GM08714 (cell line): ENCODE results near the gene SLX4.

Experiments
- H3K4me3 ChIP-seq: fragments of 200-500 bp; sonication (Bioruptor generic); 2 replicates; pipeline ENCODE4 v1.5.1; 2014; ENCODE audit warnings: mild to moderate bottlenecking, low read length, inconsistent platforms
- ZNF274 ChIP-seq: IDR thresholded peaks from 2 replicates; pipeline ENCODE4 v1.6.1; 2012; ENCODE audit warnings: mild to moderate bottlenecking, low read depth, low read length

SLX4 gene

DNA sequence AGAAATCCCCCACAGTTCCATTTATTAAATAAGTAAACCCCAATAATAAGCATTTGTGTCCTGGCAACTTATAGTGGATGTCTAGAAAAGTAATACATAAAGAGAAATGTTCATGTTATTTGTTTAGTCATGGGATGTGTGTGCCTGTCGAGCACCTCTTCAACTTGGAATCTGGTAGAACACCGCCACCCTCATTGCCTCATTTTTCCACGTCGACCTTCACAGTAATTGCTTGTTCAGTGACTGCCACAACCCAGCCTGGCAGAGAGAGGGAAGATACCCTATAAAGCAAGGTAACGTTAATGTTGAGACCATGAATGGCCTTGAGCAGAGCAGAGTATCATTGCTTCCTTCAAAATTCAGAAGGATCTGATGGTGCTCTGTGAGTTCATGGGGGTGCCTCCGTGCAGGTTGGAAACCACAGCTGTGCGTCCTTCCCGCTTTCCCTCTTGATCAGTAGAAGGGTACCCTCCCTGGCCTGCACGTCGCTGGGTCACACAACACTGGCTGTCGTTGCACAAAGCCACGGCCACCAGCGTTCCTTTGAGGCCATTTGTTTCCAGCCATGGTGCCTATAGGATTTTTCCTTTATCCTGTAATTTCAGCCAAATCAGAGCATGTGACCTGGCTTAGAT is 39.3 kb upstream of the SLX4 start:
- H3K4me3 ChIP-seq = no peak overlapping the region
- TF ChIP-seq ZNF274 = no peak

DNA sequence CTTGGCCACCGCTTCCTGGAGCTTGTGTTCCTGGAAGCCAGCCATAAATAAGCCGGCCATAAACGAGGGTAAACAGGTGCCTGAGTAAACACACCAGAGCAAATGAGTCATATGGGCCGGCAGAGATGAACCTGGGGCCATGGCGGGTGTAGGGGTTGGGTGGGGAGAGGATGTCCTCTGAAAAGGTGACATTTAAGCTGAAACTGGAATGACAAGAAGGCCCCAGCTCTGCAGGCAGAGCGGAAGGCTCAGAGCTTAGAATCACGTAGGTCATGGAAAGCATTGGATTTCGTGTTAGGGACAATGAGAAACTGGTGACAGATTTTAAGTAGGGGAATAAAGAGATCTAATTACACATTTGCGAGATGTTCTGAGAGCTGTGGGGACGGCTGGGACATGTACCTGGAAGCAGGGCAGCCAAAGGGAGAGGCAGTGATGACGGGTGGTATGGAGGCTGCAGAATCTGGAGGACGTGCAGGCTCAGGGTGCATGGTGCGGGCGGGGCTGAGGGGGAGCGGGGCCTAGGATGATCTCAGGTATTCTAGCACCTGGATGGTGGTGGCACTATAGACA is 35.0 kb upstream of the SLX4 start:
- TF ChIP-seq ZNF274 = no peak
- H3K4me3 ChIP-seq = no peak overlapping the region

DNA sequence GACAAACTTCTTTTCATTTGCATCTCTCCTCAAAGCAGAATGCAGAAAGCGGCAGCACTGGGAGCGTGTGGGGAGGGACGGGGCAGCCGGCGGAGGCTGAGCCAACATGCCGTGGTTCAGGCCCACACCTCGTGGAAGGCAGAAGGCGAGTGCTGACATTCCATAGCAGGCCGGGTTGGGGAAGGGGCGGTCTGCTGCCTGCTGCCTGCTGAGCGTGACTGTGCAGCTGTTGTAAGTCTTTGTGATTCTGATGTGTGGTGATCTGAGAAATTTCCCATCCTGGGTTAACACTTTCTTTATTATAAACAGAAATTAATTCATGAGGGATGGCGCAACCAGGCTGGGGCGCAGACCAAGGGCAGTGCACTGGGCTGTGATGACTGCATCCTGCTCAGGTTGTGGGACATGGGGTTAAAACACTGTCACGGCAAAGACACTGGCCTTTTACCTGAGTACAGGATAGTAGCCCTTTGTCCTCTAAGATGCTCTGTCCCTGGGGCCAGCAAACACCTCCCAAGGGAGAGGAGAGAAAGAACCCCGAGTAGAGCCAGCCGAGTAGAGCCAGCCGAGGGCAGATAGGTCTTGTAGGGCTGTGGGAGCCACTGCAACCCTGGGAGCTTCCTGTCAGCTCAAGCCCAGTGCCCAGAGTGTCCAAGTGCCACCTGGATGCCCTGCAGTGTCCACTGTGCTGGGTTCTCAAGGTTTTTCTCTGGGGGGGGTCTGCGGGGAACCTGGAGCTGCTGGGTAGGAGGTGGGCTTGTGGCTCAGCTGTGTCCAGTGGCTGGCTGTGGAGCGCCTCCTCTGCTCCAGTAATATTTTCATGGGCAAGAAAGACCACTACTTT is 34.3 kb upstream of the SLX4 start:
- no peak overlapping the region for H3K4me3 ChIP-seq
- TF ChIP-seq ZNF274 = no peak

DNA sequence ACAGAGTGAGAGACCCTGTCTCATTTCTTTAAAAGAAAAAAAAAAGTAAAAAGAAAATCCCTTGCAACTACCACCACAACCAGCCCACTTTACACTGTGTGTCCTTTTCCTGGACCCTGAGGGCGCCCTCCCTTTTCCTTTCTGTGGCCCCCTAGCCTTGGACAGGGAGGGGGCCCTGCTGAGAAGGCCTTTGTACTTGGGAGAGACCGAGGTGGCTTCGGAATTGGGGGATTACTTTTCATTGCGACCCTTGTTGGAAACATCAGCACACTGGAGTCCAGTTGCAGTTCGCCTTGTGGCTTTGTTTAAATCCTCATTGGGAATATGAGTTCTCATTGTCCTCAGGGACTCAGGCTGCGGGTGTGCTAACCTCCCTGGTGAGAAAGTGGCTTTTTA is 33.7 kb upstream of the SLX4 start:
- H3K4me3 ChIP-seq = no peak overlapping the region
- TF ChIP-seq ZNF274 = no peak

DNA sequence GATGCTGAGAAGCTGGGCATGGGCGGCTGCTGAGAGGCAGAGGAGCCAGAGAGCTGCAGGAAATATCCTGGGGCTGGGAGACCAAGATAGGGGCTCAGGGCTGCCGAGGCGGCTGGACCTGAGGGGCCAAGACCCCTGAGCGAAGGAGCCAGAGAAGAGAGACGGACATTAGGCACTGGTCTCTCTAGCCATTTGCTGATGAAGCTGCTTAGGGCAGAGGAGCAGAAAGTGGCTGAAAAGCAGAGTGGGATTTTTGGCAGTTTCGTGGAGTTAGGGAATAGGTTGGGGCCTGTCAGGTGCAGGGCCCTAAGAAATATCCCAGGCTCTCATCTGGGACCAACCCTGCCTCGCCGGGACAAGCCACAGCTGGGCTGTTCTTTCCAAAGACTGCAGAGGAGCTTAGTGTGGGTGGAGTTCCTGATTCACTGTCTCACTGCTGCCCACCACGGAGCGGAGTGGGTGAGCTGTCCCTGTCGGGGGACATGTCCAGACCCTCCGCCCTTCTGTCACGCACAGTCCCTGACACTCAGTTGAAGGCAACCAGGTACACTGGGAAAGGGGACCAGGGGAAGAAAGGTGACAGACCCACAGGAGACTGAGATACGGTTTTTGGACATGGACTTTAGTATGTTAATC is 31.8 kb upstream of the SLX4 start:
- TF ChIP-seq ZNF274 = no peak
- no peak overlapping the region for H3K4me3 ChIP-seq

DNA sequence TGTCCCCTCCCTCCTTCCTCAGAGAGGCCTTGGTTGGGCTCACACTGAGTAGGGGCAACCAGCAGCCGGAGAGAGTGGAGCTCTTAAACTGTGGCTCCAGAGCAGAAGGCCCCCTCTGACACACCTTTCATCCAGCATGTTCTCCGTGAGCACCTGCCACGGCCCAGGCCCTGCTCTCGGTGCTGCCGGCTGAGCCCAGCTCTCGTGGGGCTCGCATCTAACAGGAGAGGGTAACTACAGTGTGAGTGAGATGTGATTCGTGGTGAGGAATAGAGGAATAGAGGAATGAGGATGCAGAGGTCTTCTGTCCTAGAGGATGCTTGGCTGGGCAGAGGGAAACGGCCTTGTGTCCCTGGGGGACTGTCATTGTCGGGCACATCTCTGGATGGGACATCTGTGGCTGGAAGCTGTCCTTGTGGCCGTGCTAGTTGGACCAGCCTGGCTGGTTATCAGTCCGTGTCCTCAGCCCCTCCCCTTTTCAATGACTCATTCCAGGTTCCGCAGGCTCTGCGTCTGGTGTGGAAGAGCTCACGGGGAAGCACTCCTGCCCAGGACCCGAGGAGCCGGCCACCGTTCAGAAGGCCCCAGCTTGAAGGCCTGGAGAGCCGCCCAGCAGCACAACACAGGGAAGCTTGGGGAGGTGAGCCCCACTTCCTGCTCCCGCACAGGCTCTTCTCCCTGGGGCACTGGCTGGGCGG is 31.1 kb upstream of the SLX4 start:
- no peak overlapping the region for H3K4me3 ChIP-seq

DNA sequence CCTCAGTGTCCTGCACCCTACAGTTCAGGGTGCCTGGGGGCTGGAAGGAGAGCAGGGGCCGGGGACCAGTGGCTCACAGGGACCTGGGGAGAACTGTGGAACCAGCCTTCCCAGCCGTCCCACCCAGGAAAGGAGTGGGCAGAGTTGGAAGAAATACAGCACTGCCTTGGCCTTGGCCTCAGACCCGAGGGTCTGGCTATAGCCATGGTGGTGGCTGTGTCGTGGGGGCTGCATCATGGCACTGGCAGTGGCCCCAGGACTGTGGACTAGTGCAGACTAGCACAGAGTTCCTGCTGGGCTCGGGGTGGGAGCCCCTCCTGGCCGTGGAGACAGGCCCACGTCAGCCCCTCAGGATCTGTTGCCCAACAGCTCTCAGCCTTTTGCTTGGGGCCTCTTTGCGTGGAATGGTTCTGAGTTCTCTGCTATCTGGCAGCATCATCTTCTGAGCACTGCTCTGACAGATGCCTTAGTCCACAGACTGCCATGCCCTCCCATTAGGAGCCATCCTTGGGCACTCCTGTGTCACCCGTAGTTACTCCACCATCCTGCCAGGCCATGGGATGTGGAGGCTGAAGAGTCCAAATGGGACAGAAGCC is 30.5 kb upstream of the SLX4 start:
- no peak for TF ChIP-seq ZNF274
- no peak overlapping the region for H3K4me3 ChIP-seq

More for the DNA sequence above, 31.1 kb upstream of the SLX4 start:
- TF ChIP-seq ZNF274 = no peak

DNA sequence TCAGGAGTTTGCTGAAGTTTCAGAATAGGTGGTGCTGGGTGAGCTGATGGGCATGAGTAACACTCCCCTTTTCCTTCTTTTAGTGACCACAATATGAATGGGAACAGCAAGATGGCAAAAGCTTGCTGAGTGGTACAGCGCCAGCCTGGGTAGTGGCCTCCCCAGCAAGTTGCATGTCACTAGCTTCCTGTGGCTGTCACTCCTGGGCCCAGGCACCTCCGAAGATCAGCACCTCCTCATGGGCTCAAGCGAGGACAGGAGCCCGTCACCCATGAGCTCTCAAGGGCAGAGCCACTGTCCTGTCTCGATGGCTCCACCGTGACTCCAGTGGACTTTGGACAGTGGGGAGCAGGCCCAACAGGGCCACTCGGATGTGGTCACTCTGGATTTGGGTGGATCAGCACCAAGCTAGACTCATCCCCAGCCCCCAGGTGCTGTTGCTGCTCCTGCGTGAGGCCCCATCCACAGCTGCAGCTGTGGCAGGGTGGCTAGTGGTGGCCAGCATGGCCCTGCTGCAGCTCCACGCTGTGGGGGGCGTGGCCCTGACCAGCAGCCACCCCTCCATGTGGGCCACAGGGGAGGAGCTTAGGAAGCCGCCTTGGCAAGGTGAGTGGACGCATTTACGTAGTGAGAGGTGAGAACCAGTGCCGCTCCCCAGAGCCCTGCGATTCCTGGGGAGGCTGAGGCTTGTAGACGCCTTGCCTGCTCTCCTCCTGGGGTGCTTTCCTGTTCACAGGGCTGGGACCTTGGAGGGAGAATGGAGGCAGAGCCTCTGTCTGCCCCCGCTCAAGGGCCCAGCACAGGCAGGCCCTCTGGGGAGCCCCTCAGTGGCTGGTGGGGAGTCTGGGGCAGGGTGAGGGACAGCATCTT is 29.5 kb upstream of the SLX4 start:
- no peak overlapping the region for H3K4me3 ChIP-seq
- TF ChIP-seq ZNF274 = no peak

DNA sequence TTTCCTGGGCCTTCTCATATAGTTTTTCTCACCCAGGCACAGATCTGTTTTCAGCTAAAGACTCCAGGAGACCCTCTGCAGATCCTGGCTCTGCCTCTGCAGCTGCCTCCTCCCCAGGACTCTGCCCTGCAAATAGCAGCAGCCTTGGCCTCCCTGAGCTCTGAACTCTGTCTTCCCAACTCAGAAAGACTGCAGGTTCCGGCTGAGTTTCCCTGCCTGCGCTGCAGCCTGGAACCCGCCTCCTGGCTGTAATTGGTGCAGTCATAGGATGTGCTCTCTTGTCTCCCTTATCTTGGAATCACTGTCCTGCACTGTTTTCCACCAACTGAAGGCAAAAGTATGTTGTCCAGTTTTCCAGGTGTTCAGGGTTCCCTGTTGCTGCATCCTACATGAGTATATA is 28.8 kb upstream of the SLX4 start:
- TF ChIP-seq ZNF274 = no peak
- no peak overlapping the region for H3K4me3 ChIP-seq

DNA sequence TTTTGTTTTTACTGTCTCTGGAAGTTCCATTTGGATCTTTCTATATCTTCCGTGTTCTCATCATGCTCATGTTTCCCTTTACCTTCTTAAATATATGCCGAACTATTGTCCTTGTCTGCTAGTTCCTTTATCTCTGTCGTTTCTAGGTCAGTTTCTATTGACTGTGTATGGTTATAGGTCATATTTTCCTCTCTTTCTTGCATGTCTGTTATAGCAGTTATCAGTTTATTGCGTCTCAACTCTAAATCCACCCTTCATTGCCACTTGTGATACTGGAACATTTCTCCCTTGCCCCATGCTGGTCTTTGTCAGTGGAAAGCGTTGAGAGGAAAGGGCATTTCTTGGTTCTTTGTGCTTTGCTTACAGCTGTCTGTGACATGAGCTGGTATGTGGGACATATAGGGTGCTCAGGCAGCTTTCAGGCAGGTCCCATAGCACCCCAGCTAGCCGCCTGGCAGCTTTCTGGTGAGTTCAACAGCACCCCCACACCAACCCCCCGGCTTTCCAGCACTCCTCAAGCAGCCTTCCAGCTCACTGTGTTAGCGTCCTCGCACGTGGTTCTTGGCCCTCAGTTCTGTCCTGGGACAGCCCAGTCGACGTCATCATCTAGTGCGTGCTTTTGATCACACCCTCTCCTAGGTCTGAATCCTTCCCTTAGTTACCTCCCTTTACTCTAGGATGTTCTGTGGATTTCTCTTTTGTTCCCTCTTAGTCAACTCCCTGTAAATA is 27.7 kb upstream of the SLX4 start:
- H3K4me3 ChIP-seq = no peak overlapping the region
- no peak for TF ChIP-seq ZNF274

DNA sequence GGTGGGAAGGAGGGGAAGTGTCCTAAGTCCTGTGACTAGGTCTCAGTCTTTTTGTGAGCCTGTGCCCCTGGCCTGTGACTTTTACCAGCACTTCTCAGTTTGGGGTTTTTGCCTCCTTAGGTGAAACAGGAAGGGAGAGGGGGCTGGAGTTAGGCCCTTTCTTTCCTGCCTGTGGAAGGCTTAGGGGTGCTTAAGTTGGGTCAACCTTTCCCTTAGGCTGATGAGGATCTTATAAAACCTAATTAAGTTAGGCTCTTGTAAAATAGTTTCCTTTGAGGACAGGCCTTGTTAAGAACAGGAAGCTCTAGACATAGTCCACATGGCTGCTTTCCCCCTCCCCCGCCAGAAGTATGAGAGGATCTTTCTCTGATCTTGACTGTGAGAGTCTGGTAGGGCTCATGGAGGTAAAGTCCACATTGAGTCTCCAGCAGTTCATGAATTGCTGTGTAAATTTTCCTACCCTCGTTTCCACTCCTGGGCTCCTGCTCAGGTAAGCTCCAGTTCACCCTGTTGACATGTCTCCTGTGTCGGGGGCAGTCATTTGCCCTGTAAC is 26.0 kb upstream of the SLX4 start:
- H3K4me3 ChIP-seq = no peak overlapping the region
- TF ChIP-seq ZNF274 = no peak
